HL-60 (cell line): Measurements from ENCODE around the gene DPY19L3.

Experiments
- POLR2AphosphoS5 ChIP-seq: IDR thresholded peaks from 2 replicates; pipeline ENCODE4 v1.6.1; 2012; ENCODE audit warnings: low read depth
- SPI1 ChIP-seq: IDR thresholded peaks from 2 replicates; pipeline ENCODE4 v1.6.1; 2012; ENCODE audit warnings: low read depth, mild to moderate bottlenecking, borderline replicate concordance
- TF ChIP-seq, protein P1 (sequence below): IDR thresholded peaks from one replicate; pipeline ENCODE4 v1.5.1; 2011; ENCODE audit warnings: low read length, control low read depth, inconsistent platforms; ENCODE audit not compliant: insufficient read depth
- TF ChIP-seq, protein P2 (sequence below): IDR thresholded peaks from 2 replicates; pipeline ENCODE4 v1.6.1; 2012; ENCODE audit warnings: low read depth; ENCODE audit not compliant: insufficient replicate concordance

DNA sequence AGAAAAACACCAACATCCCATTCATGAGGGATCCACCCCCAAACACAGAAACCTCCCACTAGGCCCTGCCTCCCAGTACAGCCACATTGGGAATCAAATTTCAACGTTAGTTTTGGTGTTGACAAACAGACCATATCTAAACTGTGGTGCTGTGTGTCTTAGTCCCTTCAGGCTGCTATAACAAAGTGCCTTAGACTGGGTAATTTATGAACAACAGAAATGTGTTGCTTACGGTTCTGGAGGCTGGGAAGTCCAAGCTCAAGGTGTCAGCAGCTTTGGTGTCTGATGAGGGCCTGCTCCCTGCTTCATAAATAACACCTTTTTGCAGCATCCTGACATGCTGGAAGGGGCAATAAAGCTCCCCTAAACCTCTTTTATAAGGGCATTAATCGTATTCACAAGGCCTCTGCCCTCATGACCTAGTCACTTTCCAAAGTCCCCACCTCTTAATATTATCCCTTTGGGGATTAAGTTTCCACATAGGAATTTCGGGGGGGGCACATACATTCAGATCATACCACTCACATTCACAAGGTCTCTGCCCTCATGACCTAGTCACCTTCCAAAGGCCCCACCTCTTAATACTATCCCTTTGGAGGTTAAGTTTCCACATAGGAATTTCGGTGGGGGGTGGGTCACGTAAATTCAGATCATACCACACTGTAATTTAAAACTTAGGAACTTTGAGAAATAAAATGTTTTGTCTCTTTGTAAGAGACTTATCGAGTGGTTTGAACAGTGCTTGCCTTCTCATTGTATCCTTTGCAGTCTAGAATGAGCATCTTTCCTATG lies 32.6 kb upstream of the DPY19L3 start:
- TF ChIP-seq SPI1 (no peak), POLR2AphosphoS5 (no peak)
- TF ChIP-seq, protein P1, sequence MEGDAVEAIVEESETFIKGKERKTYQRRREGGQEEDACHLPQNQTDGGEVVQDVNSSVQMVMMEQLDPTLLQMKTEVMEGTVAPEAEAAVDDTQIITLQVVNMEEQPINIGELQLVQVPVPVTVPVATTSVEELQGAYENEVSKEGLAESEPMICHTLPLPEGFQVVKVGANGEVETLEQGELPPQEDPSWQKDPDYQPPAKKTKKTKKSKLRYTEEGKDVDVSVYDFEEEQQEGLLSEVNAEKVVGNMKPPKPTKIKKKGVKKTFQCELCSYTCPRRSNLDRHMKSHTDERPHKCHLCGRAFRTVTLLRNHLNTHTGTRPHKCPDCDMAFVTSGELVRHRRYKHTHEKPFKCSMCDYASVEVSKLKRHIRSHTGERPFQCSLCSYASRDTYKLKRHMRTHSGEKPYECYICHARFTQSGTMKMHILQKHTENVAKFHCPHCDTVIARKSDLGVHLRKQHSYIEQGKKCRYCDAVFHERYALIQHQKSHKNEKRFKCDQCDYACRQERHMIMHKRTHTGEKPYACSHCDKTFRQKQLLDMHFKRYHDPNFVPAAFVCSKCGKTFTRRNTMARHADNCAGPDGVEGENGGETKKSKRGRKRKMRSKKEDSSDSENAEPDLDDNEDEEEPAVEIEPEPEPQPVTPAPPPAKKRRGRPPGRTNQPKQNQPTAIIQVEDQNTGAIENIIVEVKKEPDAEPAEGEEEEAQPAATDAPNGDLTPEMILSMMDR, result no peak
- TF ChIP-seq, protein P2, sequence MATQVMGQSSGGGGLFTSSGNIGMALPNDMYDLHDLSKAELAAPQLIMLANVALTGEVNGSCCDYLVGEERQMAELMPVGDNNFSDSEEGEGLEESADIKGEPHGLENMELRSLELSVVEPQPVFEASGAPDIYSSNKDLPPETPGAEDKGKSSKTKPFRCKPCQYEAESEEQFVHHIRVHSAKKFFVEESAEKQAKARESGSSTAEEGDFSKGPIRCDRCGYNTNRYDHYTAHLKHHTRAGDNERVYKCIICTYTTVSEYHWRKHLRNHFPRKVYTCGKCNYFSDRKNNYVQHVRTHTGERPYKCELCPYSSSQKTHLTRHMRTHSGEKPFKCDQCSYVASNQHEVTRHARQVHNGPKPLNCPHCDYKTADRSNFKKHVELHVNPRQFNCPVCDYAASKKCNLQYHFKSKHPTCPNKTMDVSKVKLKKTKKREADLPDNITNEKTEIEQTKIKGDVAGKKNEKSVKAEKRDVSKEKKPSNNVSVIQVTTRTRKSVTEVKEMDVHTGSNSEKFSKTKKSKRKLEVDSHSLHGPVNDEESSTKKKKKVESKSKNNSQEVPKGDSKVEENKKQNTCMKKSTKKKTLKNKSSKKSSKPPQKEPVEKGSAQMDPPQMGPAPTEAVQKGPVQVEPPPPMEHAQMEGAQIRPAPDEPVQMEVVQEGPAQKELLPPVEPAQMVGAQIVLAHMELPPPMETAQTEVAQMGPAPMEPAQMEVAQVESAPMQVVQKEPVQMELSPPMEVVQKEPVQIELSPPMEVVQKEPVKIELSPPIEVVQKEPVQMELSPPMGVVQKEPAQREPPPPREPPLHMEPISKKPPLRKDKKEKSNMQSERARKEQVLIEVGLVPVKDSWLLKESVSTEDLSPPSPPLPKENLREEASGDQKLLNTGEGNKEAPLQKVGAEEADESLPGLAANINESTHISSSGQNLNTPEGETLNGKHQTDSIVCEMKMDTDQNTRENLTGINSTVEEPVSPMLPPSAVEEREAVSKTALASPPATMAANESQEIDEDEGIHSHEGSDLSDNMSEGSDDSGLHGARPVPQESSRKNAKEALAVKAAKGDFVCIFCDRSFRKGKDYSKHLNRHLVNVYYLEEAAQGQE, result no peak
